SU-DHL-6 (cell line): ENCODE measurements around the gene ELMOD2.

Experiments
- CTCF ChIP-seq: fragments of 200-600 bp; sonication (generic); IDR thresholded peaks from one replicate; pipeline ENCODE4 v1.5.1; 2017; ENCODE audit warnings: antibody characterized with exemption, mild to moderate bottlenecking, low read length, moderate library complexity; ENCODE audit not compliant: insufficient read depth, poor library complexity, severe bottlenecking
- EZH2phosphoT487 ChIP-seq: fragments of 200-600 bp; sonication (generic), shearing (Covaris generic); conservative IDR thresholded peaks from 2 replicates; pipeline ENCODE4 v1.6.1; 2018; ENCODE audit warnings: mild to moderate bottlenecking, antibody characterized with exemption, low read length, moderate library complexity, mixed read lengths

GRCh38 chr4:140600408-140600807 lies 76.4 kb downstream of the ELMOD2 start:
- TF ChIP-seq EZH2phosphoT487 = no peak
- no peak for TF ChIP-seq CTCF
